CD14-positive monocyte (primary cell): Measurements from ENCODE around the gene ERCC5. TPM values are rescaled to one million over a fixed set of nuclear protein-coding genes. Genes with fewer than 3 reads are reported as not detected.

Source experiments
- DNase-seq, 3 donors: peaks; one replicate each; pipeline ENCODE4 v3.0.0-alpha.2; 2011 to 2022
- H2AFZ ChIP-seq: 2 replicates; pipeline ENCODE4 v1.6.0; 2012; ENCODE audit warnings: mild to moderate bottlenecking, low read depth, low read length, inconsistent platforms; ENCODE audit not compliant: insufficient read depth, poor library complexity, severe bottlenecking
- H3K27ac ChIP-seq, 2 donors: 1 replicate in 1 of 2; 2 replicates in 1 of 2; pipeline ENCODE4 v1.5.1; 2012 to 2013; ENCODE audit warnings: low read length in 2 of 2, control low read depth in 1 of 2, inconsistent platforms in 1 of 2, low read depth in 1 of 2, mild to moderate bottlenecking in 1 of 2
- H3K27me3 ChIP-seq, 2 donors: one replicate each; pipeline versions ENCODE4 v1.6.0 to v1.6.1; 2011 to 2013; ENCODE audit warnings: low read length in 2 of 2; ENCODE audit not compliant: control insufficient read depth in 2 of 2, insufficient read depth in 2 of 2
- H3K36me3 ChIP-seq, 2 donors: replicated peaks in 1 of 2; 1 replicate in 1 of 2; 2 replicates in 1 of 2; pipeline versions ENCODE4 v1.5.1 to v1.6.1; 2012 to 2013; ENCODE audit warnings: low read length in 2 of 2, control low read depth in 1 of 2, inconsistent platforms in 1 of 2, mild to moderate bottlenecking in 1 of 2; ENCODE audit not compliant: insufficient read depth in 2 of 2, control insufficient read depth in 1 of 2
- H3K4me1 ChIP-seq, 2 donors: 1 replicate in 1 of 2; 2 replicates in 1 of 2; pipeline versions ENCODE4 v1.5.1 to v1.6.1; 2012 to 2013; ENCODE audit warnings: low read length in 2 of 2, control low read depth in 1 of 2, inconsistent platforms in 1 of 2, mild to moderate bottlenecking in 1 of 2, moderate library complexity in 1 of 2; ENCODE audit not compliant: insufficient read depth in 2 of 2, control insufficient read depth in 1 of 2
- H3K4me2 ChIP-seq: replicated peaks from 2 replicates; pipeline ENCODE3; 2012; ENCODE audit warnings: low read length, moderate library complexity, mild to moderate bottlenecking; ENCODE audit not compliant: poor library complexity, severe bottlenecking; ENCODE audit errors: extremely low read depth
- H3K4me3 ChIP-seq, 3 experiments: fragments of 200-600 bp in 1 of 3; sonication (generic) in 1 of 3; replicated peaks in 1 of 3; 1 replicate in 2 of 3; 2 replicates in 1 of 3; pipeline ENCODE4 v1.5.1; 2011 to 2013; ENCODE audit warnings: low read length in 3 of 3, mild to moderate bottlenecking in 3 of 3, control low read depth in 2 of 3, low read depth in 2 of 3, inconsistent platforms in 1 of 3, moderate library complexity in 1 of 3
- H3K79me2 ChIP-seq: 2 replicates; pipeline ENCODE4 v1.6.0; 2012; ENCODE audit warnings: mild to moderate bottlenecking, control low read depth, inconsistent platforms, low read length, moderate library complexity; ENCODE audit not compliant: insufficient read depth
- H3K9ac ChIP-seq: 2 replicates; pipeline ENCODE4 v1.6.0; 2017; ENCODE audit warnings: low read length, mild to moderate bottlenecking; ENCODE audit not compliant: insufficient read depth, poor library complexity, severe bottlenecking
- H3K9me3 ChIP-seq, 2 donors: replicated peaks in 1 of 2; 1 replicate in 1 of 2; 2 replicates in 1 of 2; pipeline versions ENCODE4 v1.5.1 to v1.6.1; 2012 to 2013; ENCODE audit warnings: low read length in 2 of 2, control low read depth in 1 of 2; ENCODE audit not compliant: control insufficient read depth in 1 of 2, insufficient read depth in 1 of 2
- H4K20me1 ChIP-seq: 2 replicates; pipeline ENCODE4 v1.6.0; 2012; ENCODE audit warnings: mild to moderate bottlenecking, low read length, control low read depth, moderate library complexity; ENCODE audit not compliant: insufficient read depth
- H3K27ac Mint-ChIP-seq, 7 donors: one replicate each; pipeline ENCODE4 v1.8.0; 2020; ENCODE audit warnings: mild to moderate bottlenecking in 7 of 7, mixed read lengths in 7 of 7, moderate library complexity in 6 of 7, inconsistent platforms in 2 of 7
- H3K27me3 Mint-ChIP-seq, 3 donors: one replicate each; pipeline ENCODE4 v1.8.0; 2021 to 2022; ENCODE audit warnings: low read depth in 3 of 3, mild to moderate bottlenecking in 3 of 3, mixed read lengths in 3 of 3, moderate library complexity in 3 of 3, inconsistent platforms in 1 of 3
- H3K36me3 Mint-ChIP-seq, 2 donors: one replicate each; pipeline ENCODE4 v1.8.0; 2020; ENCODE audit warnings: mixed read lengths in 2 of 2, inconsistent platforms in 1 of 2, mild to moderate bottlenecking in 1 of 2
- H3K4me1 Mint-ChIP-seq: one replicate; pipeline ENCODE4 v1.8.0; 2020; ENCODE audit warnings: mild to moderate bottlenecking, mixed read lengths
- H3K4me3 Mint-ChIP-seq, 2 donors: one replicate each; pipeline ENCODE4 v1.8.0; 2020; ENCODE audit warnings: mild to moderate bottlenecking in 2 of 2, mixed read lengths in 2 of 2, moderate library complexity in 1 of 2
- H3K9me3 Mint-ChIP-seq, 7 donors: one replicate each; pipeline ENCODE4 v1.8.0; 2020 to 2022; ENCODE audit warnings: mixed read lengths in 7 of 7, mild to moderate bottlenecking in 6 of 7, moderate library complexity in 6 of 7, inconsistent platforms in 2 of 7
- WGBS: methylation state at CpG from one replicate; pipeline ENCODE4 v1.1.5; 2013; ENCODE audit warnings: missing lambda C conversion rate; ENCODE audit not compliant: insufficient coverage; 5-methylcytosine and 5-hydroxymethylcytosine counted together
- intact Hi-C, 2 donors: fragments of 100-400 bp; cut with micrococcal nuclease; formaldehyde crosslinking; loops; one replicate each; pipeline versions ENCODE4 v1.15.0 to v1.15.1; 2023
- polyA plus RNA-seq, 3 donors: library from polyadenylated mRNA; depleted of rRNA in 1 of 3; unstranded in 2 of 3; stranded (reverse) in 1 of 3; fragments of 300-500 nt in 2 of 3; fragments of >200 nt in 1 of 3; fragmentation: Illumina TruSeq in 2 of 3; gene quantifications; 1 replicate in 2 of 3; 2 replicates in 1 of 3; pipeline ENCODE4 v1.2.3, GENCODE V29; 2012 to 2021
- TF ChIP-seq, protein P1 (sequence below): fragments of 200-600 bp; IDR thresholded peaks from one replicate; pipeline ENCODE4 v1.8.0; 2022; ENCODE audit warnings: antibody characterized with exemption, mild to moderate bottlenecking

Gene ERCC5
- polyA plus RNA-seq, 3 donors: 15.2 to 34.2 (median 22.1) TPM

GRCh38 chr13:102879793-102880499 lies 34.1 kb downstream of the ERCC5 start:
- intact Hi-C loops: no loop called here
- peaks cover 30 to 35% of the 10 kb centered on the region in 2 donors for H3K36me3 ChIP-seq
- no peaks in the 10 kb centered on the region for H3K27me3 Mint-ChIP-seq
- no peak overlapping the region for H3K4me3 Mint-ChIP-seq
- H2AFZ ChIP-seq: no peak overlapping the region
- peaks cover 32 to 33% of the 10 kb centered on the region in 2 donors for H3K36me3 Mint-ChIP-seq
- no peaks in the 10 kb centered on the region for H3K27me3 ChIP-seq
- H3K4me3 ChIP-seq: no peak overlapping the region
- no peaks in the 10 kb centered on the region for H4K20me1 ChIP-seq
- TF ChIP-seq, protein P1, sequence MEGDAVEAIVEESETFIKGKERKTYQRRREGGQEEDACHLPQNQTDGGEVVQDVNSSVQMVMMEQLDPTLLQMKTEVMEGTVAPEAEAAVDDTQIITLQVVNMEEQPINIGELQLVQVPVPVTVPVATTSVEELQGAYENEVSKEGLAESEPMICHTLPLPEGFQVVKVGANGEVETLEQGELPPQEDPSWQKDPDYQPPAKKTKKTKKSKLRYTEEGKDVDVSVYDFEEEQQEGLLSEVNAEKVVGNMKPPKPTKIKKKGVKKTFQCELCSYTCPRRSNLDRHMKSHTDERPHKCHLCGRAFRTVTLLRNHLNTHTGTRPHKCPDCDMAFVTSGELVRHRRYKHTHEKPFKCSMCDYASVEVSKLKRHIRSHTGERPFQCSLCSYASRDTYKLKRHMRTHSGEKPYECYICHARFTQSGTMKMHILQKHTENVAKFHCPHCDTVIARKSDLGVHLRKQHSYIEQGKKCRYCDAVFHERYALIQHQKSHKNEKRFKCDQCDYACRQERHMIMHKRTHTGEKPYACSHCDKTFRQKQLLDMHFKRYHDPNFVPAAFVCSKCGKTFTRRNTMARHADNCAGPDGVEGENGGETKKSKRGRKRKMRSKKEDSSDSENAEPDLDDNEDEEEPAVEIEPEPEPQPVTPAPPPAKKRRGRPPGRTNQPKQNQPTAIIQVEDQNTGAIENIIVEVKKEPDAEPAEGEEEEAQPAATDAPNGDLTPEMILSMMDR: no peak
- no peaks in the 10 kb centered on the region for H3K4me1 Mint-ChIP-seq
- H3K9me3 ChIP-seq: no peaks in the 10 kb centered on the region
- DNase-seq: no peak
- WGBS: 91% methylated on average over 7 of the region's 13 CpGs
- no peak overlapping the region for H3K27ac ChIP-seq
- no peaks in the 10 kb centered on the region for H3K79me2 ChIP-seq
- H3K9me3 Mint-ChIP-seq: no peaks in the 10 kb centered on the region
- no peak overlapping the region for H3K27ac Mint-ChIP-seq
- H3K4me2 ChIP-seq: no peak overlapping the region
- no peaks in the 10 kb centered on the region for H3K4me1 ChIP-seq
- no peak overlapping the region for H3K9ac ChIP-seq

GRCh38 chr13:102881819-102882686 lies 36.2 kb downstream of the ERCC5 start:
- Histone ChIP-seq H4K20me1 (no peaks in the 10 kb centered on the region), H3K4me3 (no peak overlapping the region), H3K36me3 (peaks cover 9 to 14% of the 10 kb centered on the region in 2 donors), H3K4me2 (no peak overlapping the region), H3K79me2 (no peaks in the 10 kb centered on the region), H3K27me3 (no peaks in the 10 kb centered on the region), H3K9me3 (no peaks in the 10 kb centered on the region), H3K4me1 (no peaks in the 10 kb centered on the region), H3K27ac (no peak overlapping the region), H3K9ac (no peak overlapping the region), H2AFZ (no peak overlapping the region)
- no peaks in the 10 kb centered on the region for H3K27me3 Mint-ChIP-seq
- H3K9me3 Mint-ChIP-seq: no peaks in the 10 kb centered on the region
- H3K27ac Mint-ChIP-seq: no peak overlapping the region
- TF ChIP-seq, protein P1: no peak
- no peak for DNase-seq
- H3K4me3 Mint-ChIP-seq: no peak overlapping the region
- peaks cover 11 to 12% of the 10 kb centered on the region in 2 donors for H3K36me3 Mint-ChIP-seq
- intact Hi-C loops: no loop called here
- no CpG with 5 or more reads among the region's 4 CpGs for WGBS
- H3K4me1 Mint-ChIP-seq: no peaks in the 10 kb centered on the region
